HG03521 (cell line): ENCODE data around the gene ELSPBP1.
"Not testable (repeated sequence)": the region's sequence is repeated elsewhere in the genome, so short reads cannot be mapped to it uniquely, and the experiment has no call there.

ENCODE experiments used
- ATAC-seq: cut with Tn5 transposase; IDR thresholded peaks from one replicate; pipeline ENCODE4 v1.9.1; 2021; ENCODE audit warnings: mild to moderate bottlenecking, moderate library complexity; ENCODE audit not compliant: unreplicated experiment

The ELSPBP1 gene

DNA sequence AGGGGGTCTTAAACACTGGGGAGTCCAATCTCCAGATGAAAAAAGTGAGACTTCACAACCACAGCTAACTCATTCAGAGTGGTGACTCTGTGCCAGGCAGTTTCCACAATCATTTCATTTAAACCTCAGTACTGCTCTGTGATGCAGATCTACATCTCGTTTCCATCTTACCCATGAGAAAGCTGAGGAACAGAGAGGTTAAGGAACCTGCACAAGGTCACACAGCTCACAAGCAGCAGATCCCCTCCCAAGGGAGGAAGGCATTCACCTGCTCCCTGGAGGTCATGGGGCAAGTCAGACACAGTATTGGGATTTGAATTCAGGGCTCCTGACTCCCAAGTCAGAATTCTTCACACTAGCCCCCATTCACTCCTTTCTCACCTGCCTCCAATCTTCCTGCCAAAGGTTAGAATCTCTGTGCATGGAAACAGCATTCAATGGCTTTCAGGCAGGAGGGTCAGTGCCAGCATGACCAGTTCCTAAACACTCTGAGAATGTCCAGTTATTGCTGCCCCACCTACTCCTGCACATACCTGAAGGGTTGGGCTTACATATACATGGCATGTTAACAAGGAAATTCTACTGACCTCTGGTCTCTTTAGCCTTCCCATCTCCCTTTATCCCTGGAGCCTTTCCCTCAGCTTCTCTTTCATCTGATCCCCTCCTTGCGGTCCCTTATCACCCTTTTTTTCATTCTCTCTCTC is 47.6 kb downstream of the ELSPBP1 start:
- no peak for ATAC-seq

GRCh38 chr19:48043675-48044258 is 49.3 kb downstream of the ELSPBP1 start, which contains the start of gene CABP5:
Gene CABP5 (minus strand): TSS chr19:48044079. CDS start chr19:48043922, 157 bp downstream.
- ATAC-seq: no peak

- ATAC-seq: no peak
Observed at GRCh38 chr19:48044561-48044960, 50.1 kb downstream of the ELSPBP1 start.

GRCh38 chr19:48051335-48052033 is 57.1 kb downstream of the ELSPBP1 start:
- ATAC-seq: no peak

DNA sequence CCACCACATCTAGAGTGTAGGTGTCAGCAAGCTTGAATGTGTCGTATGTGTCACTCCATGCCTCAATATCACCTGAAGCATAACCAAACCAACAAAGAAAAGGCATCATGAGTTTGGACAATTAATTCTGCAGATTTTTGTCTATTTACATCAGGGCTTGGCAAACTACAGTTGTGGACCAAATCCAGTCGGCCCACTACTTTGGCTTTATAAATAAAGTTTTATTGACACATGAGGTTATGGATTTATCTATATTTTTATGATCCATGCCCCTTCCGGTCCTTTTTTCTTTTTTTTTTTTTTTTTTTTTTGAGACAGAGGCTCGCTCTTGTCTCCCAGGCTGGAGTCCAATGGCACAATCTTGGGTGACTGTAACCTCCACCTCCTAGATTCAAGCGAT is 58.6 kb downstream of the ELSPBP1 start:
- ATAC-seq: no peak

- ATAC-seq: no peak
Observed at GRCh38 chr19:48053856-48054255, 59.4 kb downstream of the ELSPBP1 start.

DNA sequence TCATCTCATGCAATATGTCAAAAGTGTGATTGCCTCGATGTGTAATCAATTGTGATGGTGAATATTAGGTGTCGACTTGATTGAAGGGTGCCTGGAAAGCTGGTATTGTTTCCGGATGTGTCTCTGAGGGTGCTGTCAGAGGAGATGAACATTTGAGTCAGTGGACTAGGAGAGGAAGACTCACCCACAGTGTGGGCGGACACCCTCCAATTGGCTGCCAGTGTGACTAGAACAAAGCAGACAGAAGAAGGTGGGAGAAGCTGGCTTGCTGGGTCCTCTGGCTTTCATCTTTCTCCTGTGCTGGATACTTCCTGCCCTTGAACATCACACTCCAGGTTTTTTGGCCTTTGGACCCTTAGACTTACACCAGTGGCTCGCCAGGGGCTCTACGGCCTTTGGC is 64.9 kb downstream of the ELSPBP1 start:
- no peak for ATAC-seq

DNA sequence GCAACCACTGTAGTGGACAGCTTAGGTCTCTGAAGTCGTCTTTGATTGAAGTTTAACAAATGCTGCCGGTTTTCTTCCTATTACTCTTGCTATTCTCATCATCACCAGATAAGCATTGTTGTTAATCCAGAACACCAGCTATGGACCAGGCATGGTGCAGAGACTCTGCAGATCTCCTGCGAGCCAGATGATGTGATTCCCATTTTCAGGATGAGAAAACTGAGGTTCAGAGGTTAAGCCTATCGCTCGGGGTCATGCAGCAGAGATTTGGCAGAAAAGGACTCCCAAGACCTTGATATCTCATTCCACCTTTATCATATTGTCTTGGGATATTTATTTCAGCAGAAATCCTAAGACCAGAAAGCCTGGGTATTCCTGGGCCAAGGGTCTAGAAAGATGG is 65.9 kb downstream of the ELSPBP1 start:
- ATAC-seq: no peak

- ATAC-seq: no peak
Observed at GRCh38 chr19:48061401-48062344, 67.2 kb downstream of the ELSPBP1 start.

GRCh38 chr19:48064509-48064908 is 70.1 kb downstream of the ELSPBP1 start:
- ATAC-seq: no peak

GRCh38 chr19:48069435-48069834 is 75.0 kb downstream of the ELSPBP1 start:
- no peak for ATAC-seq

GRCh38 chr19:48070177-48070769 is 75.8 kb downstream of the ELSPBP1 start:
- ATAC-seq: not testable (repeated sequence)
